Fibroblast of lung (primary cell): ENCODE measurements around the gene NR0B2. TPM values are rescaled to one million over a fixed set of nuclear protein-coding genes. Genes with fewer than 3 reads are reported as not detected.

ENCODE experiments used
- DNase-seq, 2 donors: peaks; one replicate each; pipeline versions ENCODE4 v3.0.0 to v3.0.0-alpha.2; 2010; ENCODE audit warnings: low read depth in 2 of 2
- H2AFZ ChIP-seq: 2 replicates; pipeline ENCODE4 v1.5.1; 2012; ENCODE audit warnings: low read length, control low read depth, inconsistent platforms
- H3K27ac ChIP-seq: 2 replicates; pipeline ENCODE4 v1.5.1; 2011; ENCODE audit warnings: low read length, control low read depth; ENCODE audit not compliant: insufficient read depth
- H3K27me3 ChIP-seq: 2 replicates; pipeline ENCODE4 v1.5.1; 2011; ENCODE audit warnings: mild to moderate bottlenecking, low read length; ENCODE audit not compliant: control insufficient read depth, insufficient read depth
- H3K36me3 ChIP-seq: 2 replicates; pipeline ENCODE4 v1.5.1; 2011; ENCODE audit warnings: low read length; ENCODE audit not compliant: control insufficient read depth, insufficient read depth
- H3K4me1 ChIP-seq: 2 replicates; pipeline ENCODE4 v1.5.1; 2011; ENCODE audit warnings: low read length; ENCODE audit not compliant: control insufficient read depth, insufficient read depth; ENCODE audit errors: extremely low read depth
- H3K4me2 ChIP-seq: 2 replicates; pipeline ENCODE4 v1.5.1; 2011; ENCODE audit warnings: low read length, control low read depth; ENCODE audit not compliant: insufficient read depth; ENCODE audit errors: extremely low read depth
- H3K4me3 ChIP-seq, 4 experiments: fragments of 200-600 bp in 1 of 4; sonication (generic) in 1 of 4; replicated peaks in 1 of 4; 2 replicates each; pipeline ENCODE4 v1.5.1; 2011 to 2016; ENCODE audit warnings: low read length in 4 of 4, low read depth in 3 of 4, mild to moderate bottlenecking in 3 of 4, control low read depth in 2 of 4, inconsistent platforms in 1 of 4, mixed read lengths in 1 of 4; ENCODE audit not compliant: insufficient read depth in 1 of 4; ENCODE audit errors: control extremely low read depth in 1 of 4
- H3K79me2 ChIP-seq: 2 replicates; pipeline ENCODE4 v1.5.1; 2012; ENCODE audit warnings: mild to moderate bottlenecking, low read length, inconsistent platforms; ENCODE audit not compliant: control insufficient read depth, insufficient read depth
- H3K9ac ChIP-seq: 2 replicates; pipeline ENCODE4 v1.5.1; 2011; ENCODE audit warnings: mild to moderate bottlenecking, low read length, control low read depth; ENCODE audit not compliant: insufficient read depth
- H3K9me3 ChIP-seq: 2 replicates; pipeline ENCODE4 v1.5.1; 2012; ENCODE audit warnings: low read depth, low read length; ENCODE audit not compliant: control insufficient read depth, insufficient read depth
- H4K20me1 ChIP-seq: 2 replicates; pipeline ENCODE4 v1.5.1; 2011; ENCODE audit warnings: low read length; ENCODE audit not compliant: control insufficient read depth, insufficient read depth; ENCODE audit errors: extremely low read depth
- CTCF ChIP-seq, 2 donors: IDR thresholded peaks in 1 of 2; conservative IDR thresholded peaks in 1 of 2; 1 replicate in 1 of 2; 2 replicates in 1 of 2; pipeline ENCODE4 v1.5.1; 2011 to 2012; ENCODE audit warnings: low read length in 2 of 2, control low read depth in 1 of 2, inconsistent platforms in 1 of 2, low read depth in 1 of 2, mild to moderate bottlenecking in 1 of 2
- EZH2 ChIP-seq: IDR thresholded peaks from 2 replicates; pipeline ENCODE4 v1.5.1; 2012; ENCODE audit warnings: low read length, control low read depth, mild to moderate bottlenecking; ENCODE audit errors: missing control alignments
- polyA plus RNA-seq, 2 donors: library from polyadenylated mRNA; depleted of rRNA in 1 of 2; stranded (reverse) in 1 of 2; unstranded in 1 of 2; fragments of >200 nt; gene quantifications; 2 replicates each; pipeline ENCODE4 v1.2.1, GENCODE V29; 2011 to 2012; ENCODE audit warnings: missing spikeins in 1 of 2
- total RNA-seq: library from RNA; depleted of rRNA; stranded (reverse); fragments of >200 nt; gene quantifications from 2 replicates; pipeline ENCODE4 v1.2.1, GENCODE V29; 2014

NR0B2 gene
- total and polyA plus RNA-seq, 2 donors (not counting 1 experiment from before 2014, with no cell fraction given) = not detected

DNA sequence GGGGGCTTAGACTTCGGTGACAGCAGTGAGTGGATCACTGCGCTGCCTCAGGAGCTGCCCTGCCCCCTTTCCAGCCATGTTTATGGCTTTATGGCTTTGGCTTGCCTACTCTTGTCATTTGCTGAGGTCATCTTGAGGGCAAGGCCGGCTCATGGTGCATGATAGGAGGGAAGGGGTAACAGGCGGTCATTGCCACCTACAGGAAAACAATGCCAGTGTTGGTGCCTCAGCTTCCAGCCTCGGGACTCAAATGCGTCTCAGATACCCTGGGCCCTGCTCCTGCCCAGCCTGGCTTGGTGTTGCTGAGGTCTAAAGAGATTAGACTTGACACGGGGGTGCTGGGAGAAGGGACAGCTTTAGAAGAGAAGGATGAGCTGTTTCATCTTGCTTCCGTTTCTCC lies 32.0 kb upstream of the NR0B2 start:
- no peak overlapping the region for H2AFZ ChIP-seq
- no peaks in the 10 kb centered on the region for H3K9me3 ChIP-seq
- H3K27ac ChIP-seq = no peak overlapping the region
- H3K4me2 ChIP-seq = no peak overlapping the region
- H3K79me2 ChIP-seq = no peaks in the 10 kb centered on the region
- no peaks in the 10 kb centered on the region for H3K4me1 ChIP-seq
- no peak overlapping the region for H3K4me3 ChIP-seq
- no peak for DNase-seq
- TF ChIP-seq CTCF (conservative IDR thresholded peaks at IDR 0.05 in 1 of 2, IDR thresholded peaks at IDR 0.05 in 1 of 2; ENCODE audit: low read depth in 1 of 2, low read length in 2 of 2) (no peak), EZH2 (no peak)
- H3K36me3 ChIP-seq = peaks cover 18% of the 10 kb centered on the region
- no peak overlapping the region for H3K9ac ChIP-seq
- no peaks in the 10 kb centered on the region for H4K20me1 ChIP-seq
- no peaks in the 10 kb centered on the region for H3K27me3 ChIP-seq

DNA sequence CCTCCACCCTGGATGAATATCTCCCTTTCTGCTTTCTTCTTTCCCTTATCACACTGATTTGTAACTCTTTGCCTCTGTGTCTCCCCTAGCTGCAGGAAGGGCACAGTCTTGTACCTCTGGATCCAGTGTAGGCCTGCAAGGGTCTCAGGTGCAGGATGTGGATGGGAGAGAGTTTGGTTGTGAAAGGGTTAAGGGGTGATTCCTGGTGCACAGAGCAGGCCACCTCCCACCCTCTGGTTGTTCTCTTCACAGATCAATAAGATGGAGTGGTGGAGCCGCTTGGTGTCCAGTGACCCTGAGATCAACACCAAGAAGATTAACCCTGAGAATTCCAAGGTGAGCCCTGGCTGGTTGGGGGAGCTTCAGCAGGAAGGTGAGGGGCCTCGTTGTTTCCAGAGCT lies 31.4 kb upstream of the NR0B2 start:
- Histone ChIP-seq H4K20me1 (no peaks in the 10 kb centered on the region), H3K27me3 (no peaks in the 10 kb centered on the region), H3K27ac (no peak overlapping the region), H3K9ac (no peak overlapping the region), H3K36me3 (peaks cover 18% of the 10 kb centered on the region), H3K4me1 (no peaks in the 10 kb centered on the region), H3K79me2 (no peaks in the 10 kb centered on the region), H3K4me3 (no peak overlapping the region), H2AFZ (no peak overlapping the region), H3K9me3 (no peaks in the 10 kb centered on the region), H3K4me2 (no peak overlapping the region)
- no peak for DNase-seq
- TF ChIP-seq CTCF (conservative IDR thresholded peaks at IDR 0.05 in 1 of 2, IDR thresholded peaks at IDR 0.05 in 1 of 2; ENCODE audit: low read depth in 1 of 2, low read length in 2 of 2) = no peak
- no peak for TF ChIP-seq EZH2

DNA sequence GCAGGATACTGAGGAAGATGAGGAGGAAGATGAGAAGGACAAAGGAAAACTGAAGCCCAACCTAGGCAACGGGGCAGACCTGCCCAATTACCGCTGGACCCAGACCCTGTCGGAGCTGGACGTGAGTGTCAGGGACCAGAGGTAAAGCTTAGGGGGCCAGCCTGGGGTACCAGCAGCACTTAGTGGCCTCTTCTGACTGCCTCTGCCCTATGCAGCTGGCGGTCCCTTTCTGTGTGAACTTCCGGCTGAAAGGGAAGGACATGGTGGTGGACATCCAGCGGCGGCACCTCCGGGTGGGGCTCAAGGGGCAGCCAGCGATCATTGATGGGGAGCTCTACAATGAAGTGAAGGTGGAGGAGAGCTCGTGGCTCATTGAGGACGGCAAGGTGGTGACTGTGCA lies 28.9 kb upstream of the NR0B2 start:
- Histone ChIP-seq H3K36me3 (peaks cover 18% of the 10 kb centered on the region), H3K9ac (no peak overlapping the region), H3K27ac (no peak overlapping the region), H3K4me1 (no peaks in the 10 kb centered on the region), H4K20me1 (no peaks in the 10 kb centered on the region), H3K27me3 (no peaks in the 10 kb centered on the region), H2AFZ (no peak overlapping the region), H3K4me3 (no peak overlapping the region), H3K9me3 (no peaks in the 10 kb centered on the region), H3K4me2 (no peak overlapping the region), H3K79me2 (peaks cover 10% of the 10 kb centered on the region)
- TF ChIP-seq CTCF (conservative IDR thresholded peaks at IDR 0.05 in 1 of 2, IDR thresholded peaks at IDR 0.05 in 1 of 2; ENCODE audit: low read depth in 1 of 2, low read length in 2 of 2) = no peak
- no peak for TF ChIP-seq EZH2
- DNase-seq = no peak
